Heart right ventricle (tissue), 16 donors: ENCODE data around the gene DNAH8. TPM values are rescaled to one million over a fixed set of nuclear protein-coding genes. Genes with fewer than 3 reads are reported as not detected.

ENCODE experiments used
- ATAC-seq, 8 donors: fragments of 200-7000 bp; cut with Tn5 transposase; one replicate each; pipeline ENCODE4 v1.9.1; 2020; ENCODE audit warnings: mild to moderate bottlenecking in 8 of 8, moderate library complexity in 8 of 8, moderate number of reproducible peaks in 1 of 8
- DNase-seq, 2 donors: peaks; one replicate each; pipeline ENCODE4 v3.0.0-alpha.2; 2020
- H3K27ac ChIP-seq, 10 donors: fragments of 200-600 bp; sonication (generic) in 2 of 10; one replicate each; pipeline versions ENCODE4 v1.5.0 to v1.8.0; 2020 to 2022; ENCODE audit warnings: mild to moderate bottlenecking in 3 of 10
- H3K27me3 ChIP-seq, 7 donors: fragments of 200-600 bp; one replicate each; pipeline ENCODE4 v1.8.0; 2021 to 2022; ENCODE audit warnings: mild to moderate bottlenecking in 2 of 7
- H3K36me3 ChIP-seq, 9 donors: fragments of 200-600 bp; sonication (generic) in 1 of 9; one replicate each; pipeline versions ENCODE4 v1.5.0 to v1.8.0; 2020 to 2022; ENCODE audit warnings: mild to moderate bottlenecking in 2 of 9
- H3K4me1 ChIP-seq, 9 donors: fragments of 200-600 bp; sonication (generic) in 1 of 9; one replicate each; pipeline versions ENCODE4 v1.5.0 to v1.8.0; 2020 to 2022; ENCODE audit warnings: mild to moderate bottlenecking in 4 of 9
- H3K4me3 ChIP-seq, 10 donors: fragments of 200-600 bp; sonication (generic) in 2 of 10; one replicate each; pipeline versions ENCODE4 v1.5.0 to v1.8.0; 2020 to 2022; ENCODE audit warnings: mild to moderate bottlenecking in 7 of 10, moderate library complexity in 2 of 10
- H3K9me3 ChIP-seq, 11 donors: fragments of 200-600 bp in 10 of 11; sonication (generic) in 2 of 11; one replicate each; pipeline versions ENCODE4 v1.5.0 to v1.8.0; 2013 to 2022; ENCODE audit warnings: mild to moderate bottlenecking in 2 of 11, control low read depth in 1 of 11, moderate library complexity in 1 of 11
- CTCF ChIP-seq, 9 donors: fragments of 200-600 bp; sonication (generic) in 2 of 9; IDR thresholded peaks; one replicate each; pipeline versions ENCODE4 v1.5.0 to v1.8.0; 2021 to 2022; ENCODE audit warnings: antibody characterized with exemption in 9 of 9, mild to moderate bottlenecking in 5 of 9, moderate library complexity in 1 of 9
- WGBS, 2 donors: extraction: QIAGEN DNeasy Blood & Tissue Kit; methylation state at CpG; one replicate each; pipeline ENCODE4 v1.1.7; 2013; ENCODE audit warnings: inconsistent platforms in 1 of 2; 5-methylcytosine and 5-hydroxymethylcytosine counted together
- intact Hi-C, 10 donors: fragments of 100-400 bp; cut with DNase I; formaldehyde crosslinking; loops; one replicate each; pipeline versions ENCODE4 v1.11.1 to v1.14.2; 2022
- polyA plus RNA-seq, 2 donors: library from polyadenylated mRNA; stranded (reverse); fragments of 200-250 nt; gene quantifications; one replicate each; pipeline ENCODE4 v1.2.3, GENCODE V29; 2013
- total RNA-seq, 10 donors: library from RNA; stranded (reverse); fragmentation: NEBNext Ultra II Directional in 3 of 10; extraction: Animal tissue kit (Norgen Biotek cat#: 25700) in 3 of 10; gene quantifications; one replicate each; pipeline versions ENCODE4 v1.2.1 to v1.2.4, GENCODE V29; 2021 to 2023
- donor health status: Arrhythmogenic right ventricular cardiomyopathy.
- donor health status: ischemic (EF 13 %, LVEDD 7.1; RV severe dilation, severe dysfunction).
- donor health status: healthy with polysubstance abuse.
- donor health status: DM: no; HTN: yes; CAD: no.
- donor health status: DM: no; HTN: no; CAD: no.
- donor health status: ischemic (EF 25% LVEDD 6.9; RV normal size, moderate dysfunction).
- donor health status: ischemic (EF 25% LVEDD 5.7; RV mildly dilated, moderate dysfunction).
- donor health status: healthy.
- donor health status: DM: yes; HTN: yes; CAD: no.
- donor health status: Ischemic cardiomyopathy.
- donor health status: ischemic (EF 35%, LVEDD 5.7; RV mildly dilated, moderate dysfunction).
- donor health status: nonischemic (EF 11% LVEDD 7.7; RV severe dilation, severe dysfunction).
- donor health status: DM: yes; HTN: yes; CAD: no.
- donor health status: PGD.
- donor health status: ischemic (EF 29% LVEDD 5.4; RV normal size, mild dysfunction).
- donor health status: nonischemic (EF 23%, LVEDD 6.1; RV moderate dilation, normal function).

Gene DNAH8
- total and polyA plus RNA-seq, 12 donors = 0.02 to 0.09 (median 0.03) TPM; not detected in 8

- ATAC-seq = peak in 1 of 8 donors; percentile 33
- no peak for DNase-seq
- WGBS, 2 donors = 64 to 69% methylated on average over 6 of the region's 6 CpGs
- intact Hi-C loops = no loop called here
- no peak for TF ChIP-seq CTCF (IDR thresholded peaks at IDR 0.05)
- Histone ChIP-seq H3K9me3 (no peaks in the 10 kb centered on the region), H3K27me3 (peaks cover 2 to 57% (median 46%) of the 10 kb centered on the region in 7 donors), H3K27ac (no peak overlapping the region), H3K4me3 (no peak overlapping the region), H3K36me3 (no peaks in the 10 kb centered on the region), H3K4me1 (peaks cover 0 to 19% (median 8%) of the 10 kb centered on the region in 9 donors)
Measured at GRCh38 chr6:38713812-38714211, 1.3 kb upstream of the DNAH8 start.

- no peak for TF ChIP-seq CTCF (IDR thresholded peaks at IDR 0.05)
- Histone ChIP-seq H3K4me1 (peaks cover 0 to 19% (median 8%) of the 10 kb centered on the region in 9 donors), H3K9me3 (no peaks in the 10 kb centered on the region), H3K36me3 (no peaks in the 10 kb centered on the region), H3K4me3 (peak overlapping the region in 7 of 10 donors; percentile 21 to 52 (median 40)), H3K27me3 (peaks cover 2 to 62% (median 52%) of the 10 kb centered on the region in 7 donors), H3K27ac (no peak overlapping the region)
- intact Hi-C loops = no loop called here
- no peak for ATAC-seq
- no peak for DNase-seq
- WGBS, 2 donors = 37 to 39% methylated on average over 4 of the region's 4 CpGs
Measured at GRCh38 chr6:38714239-38715015, 684 bp upstream of the DNAH8 start.

- ATAC-seq = no peak
- H3K4me1 ChIP-seq = peaks cover 0 to 19% (median 8%) of the 10 kb centered on the region in 9 donors
- no peaks in the 10 kb centered on the region for H3K36me3 ChIP-seq
- TF ChIP-seq CTCF (IDR thresholded peaks at IDR 0.05) = no peak
- DNase-seq = no peak
- WGBS, 2 donors = 94 to 99% methylated on average over 2 of the region's 2 CpGs
- no peak overlapping the region for H3K4me3 ChIP-seq
- H3K27me3 ChIP-seq = peaks cover 2 to 69% (median 64%) of the 10 kb centered on the region in 7 donors
- peaks cover 0 to 11% (median 0%) of the 10 kb centered on the region in 11 donors for H3K9me3 ChIP-seq
- intact Hi-C loops = no loop called here
- H3K27ac ChIP-seq = no peak overlapping the region
Measured at GRCh38 chr6:38716825-38717224, 1.7 kb downstream of the DNAH8 start.

- H3K9me3 ChIP-seq = peaks cover 0 to 11% (median 0%) of the 10 kb centered on the region in 11 donors
- no peak overlapping the region for H3K27ac ChIP-seq
- 85 to 93% methylated on average over 1 of the region's 1 CpG for WGBS, 2 donors
- intact Hi-C loops = no loop called here
- no peak overlapping the region for H3K4me3 ChIP-seq
- no peak for TF ChIP-seq CTCF (IDR thresholded peaks at IDR 0.05)
- DNase-seq = no peak
- ATAC-seq = no peak
- H3K27me3 ChIP-seq = peaks cover 2 to 57% (median 47%) of the 10 kb centered on the region in 7 donors
- H3K4me1 ChIP-seq = peaks cover 0 to 11% (median 8%) of the 10 kb centered on the region in 9 donors
- H3K36me3 ChIP-seq = no peaks in the 10 kb centered on the region
Measured at GRCh38 chr6:38719358-38719757, 4.2 kb downstream of the DNAH8 start.
